ENCODE results near the gene IL22RA1.

IL22RA1 gene

DNA sequence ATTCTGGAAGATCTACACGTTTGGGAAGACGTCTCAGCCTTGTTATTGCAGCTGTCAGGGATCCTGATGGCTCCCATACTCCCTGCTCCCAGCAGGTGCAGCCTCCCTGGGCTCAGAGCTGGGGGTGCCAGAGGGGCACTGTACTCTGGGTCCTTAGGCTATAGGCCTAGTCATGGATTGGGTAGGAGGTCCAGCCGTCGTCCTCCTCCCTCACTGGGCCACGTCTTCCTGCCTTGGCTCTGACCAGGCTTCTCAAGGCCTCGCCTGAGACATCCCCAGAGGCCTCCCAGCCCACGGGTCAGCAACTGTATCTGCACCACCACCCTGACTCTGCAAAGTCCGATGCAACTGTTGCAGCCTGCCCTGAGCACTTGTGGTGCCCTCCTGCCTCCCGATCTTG, 49.2 kb downstream of the IL22RA1 start:
- no peak for TF ChIP-seq CTCF (IDR thresholded peaks at IDR 0.05; ENCODE audit: control insufficient read depth, extremely low read depth, insufficient read depth)
- H3K4me3 ChIP-seq (ENCODE audit: low read depth, low read length) = no peak overlapping the region
- no peak for DNase-seq (ENCODE audit: low read depth)

DNA sequence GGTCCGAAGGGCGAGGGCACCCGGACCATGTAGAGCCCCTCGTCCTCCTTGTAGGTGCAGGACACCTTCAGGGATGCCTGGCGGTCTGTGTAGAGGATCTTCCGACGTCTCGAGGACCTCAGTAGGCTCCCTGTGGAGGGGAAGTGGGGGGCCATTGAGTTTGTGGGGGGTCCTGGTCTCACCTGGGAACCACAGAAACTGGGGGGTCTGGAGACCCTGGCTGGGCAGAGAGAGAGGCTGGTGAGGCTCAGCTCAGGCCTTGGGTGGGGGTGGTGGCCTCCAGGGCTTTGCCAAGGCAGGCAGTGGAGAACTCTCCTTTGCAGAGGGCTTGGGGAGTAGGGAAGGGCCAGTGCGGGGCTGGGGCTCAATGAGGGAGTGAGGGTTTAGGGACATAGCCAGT, 50.0 kb downstream of the IL22RA1 start:
- TF ChIP-seq CTCF (IDR thresholded peaks at IDR 0.05; ENCODE audit: control insufficient read depth, extremely low read depth, insufficient read depth) = no peak
- DNase-seq (ENCODE audit: low read depth) = no peak
- no peak overlapping the region for H3K4me3 ChIP-seq (ENCODE audit: low read depth, low read length)

DNA sequence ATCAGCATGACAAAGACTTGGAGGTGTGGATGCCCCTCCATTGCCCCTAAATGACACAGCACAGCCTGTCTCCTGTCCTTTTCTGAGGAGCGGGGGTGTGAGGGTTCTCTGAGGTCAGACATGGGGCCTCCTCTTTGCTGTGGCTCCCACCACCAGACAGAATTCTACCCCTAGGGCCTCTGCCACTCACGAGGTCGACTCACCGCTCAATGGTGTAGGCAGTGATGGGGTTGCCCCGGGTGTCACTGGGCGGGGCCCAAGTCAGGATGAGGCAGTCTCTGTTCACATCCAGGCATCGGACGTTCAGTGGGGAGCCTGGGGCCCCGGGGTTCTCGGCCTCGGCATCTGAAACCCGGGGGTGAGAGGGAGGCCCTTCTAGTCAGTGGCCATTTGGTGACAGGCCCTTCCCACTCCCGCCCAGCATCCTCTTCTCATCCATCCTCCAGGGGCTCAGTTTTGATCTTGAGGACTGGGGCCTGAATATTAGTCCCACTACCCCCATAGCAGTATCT, 50.9 kb downstream of the IL22RA1 start:
- TF ChIP-seq CTCF (IDR thresholded peaks at IDR 0.05; ENCODE audit: control insufficient read depth, extremely low read depth, insufficient read depth) = no peak
- no peak for DNase-seq (ENCODE audit: low read depth)
- H3K4me3 ChIP-seq (ENCODE audit: low read depth, low read length) = no peak overlapping the region

DNA sequence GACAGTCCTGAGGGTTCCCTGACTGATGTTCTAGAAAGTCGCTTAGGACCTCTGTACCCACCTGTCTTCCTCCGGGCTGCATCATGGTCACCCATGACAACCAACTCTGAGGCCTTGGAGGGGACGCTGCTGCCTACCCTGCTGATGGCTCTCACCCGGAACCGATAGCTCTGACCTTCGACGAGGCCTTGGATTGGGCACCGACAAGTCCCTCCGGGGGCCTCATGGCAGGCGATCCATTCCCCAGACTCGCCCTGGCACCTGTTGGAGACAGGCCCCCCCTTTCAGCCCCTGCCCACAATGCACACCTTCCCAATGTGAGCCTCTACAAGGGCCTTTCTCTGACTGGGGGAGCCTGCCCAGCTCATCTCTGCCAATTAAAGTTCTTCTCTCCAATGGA, 52.2 kb downstream of the IL22RA1 start:
- DNase-seq (ENCODE audit: low read depth) = no peak
- no peak for TF ChIP-seq CTCF (IDR thresholded peaks at IDR 0.05; ENCODE audit: control insufficient read depth, extremely low read depth, insufficient read depth)

DNA sequence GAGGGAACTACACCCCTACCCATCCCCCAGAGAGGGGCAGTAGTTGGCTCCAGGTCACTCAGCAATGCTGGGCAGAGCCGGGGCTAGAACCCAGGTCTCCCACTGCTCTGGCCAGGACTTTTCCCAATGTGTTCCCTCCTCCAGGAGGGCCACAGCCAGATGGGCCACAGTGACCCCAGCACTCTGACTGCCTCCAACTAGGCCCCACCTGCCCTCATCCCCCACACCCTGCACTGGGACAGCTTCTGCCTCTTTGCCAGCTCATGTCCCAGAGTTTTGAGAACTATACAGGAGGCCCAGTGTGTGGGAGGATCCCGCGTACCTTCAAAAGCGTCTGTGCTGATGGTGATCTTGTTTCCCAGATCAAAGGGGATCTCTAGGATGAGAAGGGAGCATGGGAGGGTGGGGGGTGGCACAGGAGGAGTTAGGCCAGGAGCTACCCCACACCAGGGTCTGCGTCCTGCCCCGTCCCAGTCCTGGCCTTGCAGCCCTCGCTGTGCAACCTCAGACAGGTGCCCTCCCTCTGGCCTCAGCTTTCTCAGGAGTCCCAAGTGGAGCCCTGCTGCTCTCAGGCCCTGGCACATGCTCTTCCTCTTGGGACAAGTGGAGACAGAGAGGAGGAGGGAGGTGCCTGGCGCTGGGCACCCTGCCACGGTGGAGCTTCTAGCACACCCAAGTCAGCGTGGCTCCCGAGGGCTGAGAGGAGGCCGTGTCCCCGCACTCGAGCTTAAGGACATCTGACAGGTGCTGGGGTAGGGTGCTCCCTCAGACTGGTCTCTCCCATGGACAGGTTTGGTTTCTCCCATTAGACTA, 53.0 kb downstream of the IL22RA1 start:
- TF ChIP-seq CTCF (IDR thresholded peaks at IDR 0.05; ENCODE audit: control insufficient read depth, extremely low read depth, insufficient read depth) = no peak
- no peak overlapping the region for H3K4me3 ChIP-seq (ENCODE audit: low read depth, low read length)
- DNase-seq (ENCODE audit: low read depth) = no peak

More for the DNA sequence above, 52.2 kb downstream of the IL22RA1 start:
- no peak overlapping the region for H3K4me3 ChIP-seq (ENCODE audit: low read depth, low read length)

DNA sequence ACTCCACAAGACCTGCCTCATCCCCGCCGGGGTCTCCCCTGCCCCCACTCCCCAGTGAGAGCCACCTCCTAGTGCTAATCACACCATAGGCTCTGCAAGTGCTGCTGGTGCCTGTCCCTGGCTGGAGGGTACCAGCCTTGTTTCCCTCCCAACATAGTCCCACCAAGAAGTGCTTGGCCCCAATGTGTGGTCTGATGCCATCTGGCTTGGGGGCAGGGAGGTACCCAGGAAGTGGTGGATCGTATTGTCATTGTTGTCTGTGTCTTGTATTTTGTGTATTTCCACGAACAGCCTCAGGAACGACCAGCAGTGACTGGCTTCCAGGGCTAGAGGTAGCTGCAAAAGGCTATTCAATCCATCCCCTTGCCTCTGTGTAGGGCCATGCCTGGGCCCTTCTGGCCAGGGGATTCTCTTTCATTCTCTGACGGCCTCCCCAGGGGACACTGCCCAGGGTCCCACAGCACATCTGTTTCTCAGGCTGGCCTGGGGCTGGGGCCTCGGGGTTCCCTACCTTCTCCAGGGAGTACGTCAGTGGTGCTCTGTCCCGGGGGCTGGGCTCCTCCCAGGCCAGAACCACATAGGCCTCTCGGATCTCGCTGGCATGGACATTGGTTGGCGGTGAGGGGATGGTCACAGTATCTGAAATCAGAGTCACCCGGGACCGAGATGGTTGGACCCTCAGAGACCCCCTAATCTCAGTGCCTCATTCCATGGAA, 53.8 kb downstream of the IL22RA1 start:
- H3K4me3 ChIP-seq (ENCODE audit: low read depth, low read length) = no peak overlapping the region
- DNase-seq (ENCODE audit: low read depth) = no peak
- TF ChIP-seq CTCF (IDR thresholded peaks at IDR 0.05; ENCODE audit: control insufficient read depth, extremely low read depth, insufficient read depth) = no peak

Data from LNCaP clone FGC (cell line).